NT2/D1 (cell line): Measurements from ENCODE around the gene ATP13A5.

Source experiments
- SUZ12 ChIP-seq: IDR thresholded peaks from 2 replicates; pipeline ENCODE4 v1.6.1; 2011; ENCODE audit not compliant: insufficient read length, insufficient read depth; ENCODE audit errors: extremely low read depth
- YY1 ChIP-seq: IDR thresholded peaks from 2 replicates; pipeline ENCODE4 v1.6.1; 2011; ENCODE audit not compliant: insufficient read length, insufficient read depth
- ZNF274 ChIP-seq: IDR thresholded peaks from 2 replicates; pipeline ENCODE4 v1.6.1; 2011; ENCODE audit warnings: mild to moderate bottlenecking, low read depth, low read length

DNA sequence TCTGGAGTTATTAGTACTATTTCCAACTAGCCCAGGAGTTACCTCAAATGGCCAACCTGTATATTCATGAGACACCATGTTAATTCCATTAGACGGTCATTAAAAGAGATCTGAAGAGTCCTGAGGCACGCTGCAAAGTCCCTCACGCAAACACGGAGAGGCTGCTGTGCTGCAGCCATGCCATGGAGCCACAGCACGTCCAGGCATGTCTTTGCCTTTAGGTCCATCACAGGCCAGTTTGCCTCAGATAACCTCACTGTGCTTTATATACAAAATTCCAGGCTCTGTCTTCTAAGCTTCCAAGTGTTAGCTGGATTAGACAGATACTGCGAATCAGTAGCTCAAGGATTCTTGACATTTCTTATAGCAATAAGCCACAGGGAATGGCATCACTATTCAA, 147.4 kb downstream of the ATP13A5 start:
- TF ChIP-seq ZNF274 (no peak), YY1 (no peak), SUZ12 (no peak)
